Measurements from ENCODE around the gene GJB5.

The GJB5 gene

DNA sequence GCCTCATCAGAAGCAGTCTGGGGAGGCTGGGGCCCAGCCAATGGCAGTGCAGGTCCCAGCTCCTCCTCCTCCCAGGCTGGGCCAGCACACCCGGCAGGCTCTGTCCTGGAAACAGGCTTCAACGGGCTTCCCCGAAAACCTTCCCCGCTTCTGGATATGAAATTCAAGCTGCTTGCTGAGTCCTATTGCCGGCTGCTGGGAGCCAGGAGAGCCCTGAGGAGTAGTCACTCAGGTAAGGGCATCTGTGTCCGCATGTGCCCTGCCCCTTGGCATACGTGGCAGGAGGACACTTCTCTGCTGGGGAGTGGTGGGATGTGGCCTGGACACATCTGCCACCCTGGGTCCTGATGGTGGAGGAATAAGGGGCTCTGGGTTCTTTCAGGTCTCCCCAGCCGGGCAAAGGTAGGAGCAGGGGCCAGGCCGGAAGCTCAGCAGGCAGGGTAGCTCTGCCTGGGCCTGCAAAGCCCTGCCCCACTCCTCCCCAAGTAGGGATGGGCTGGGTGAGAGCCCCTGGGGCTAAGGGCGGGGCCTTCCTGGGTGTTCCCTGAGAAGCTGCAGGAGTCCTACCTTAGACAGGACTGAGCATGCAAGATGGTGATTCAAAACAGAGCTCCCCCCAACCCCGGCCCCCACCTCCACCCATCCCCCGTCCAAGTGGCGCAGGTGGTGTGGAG lies at the start of gene GJB5:
TSS of gene GJB5 (plus strand) at position 84 of the 674 bp plus-strand sequence. CDS start 2,284 bp downstream, outside the sequence.
- TF ChIP-seq CTCF (IDR thresholded peaks at IDR 0.05; ENCODE audit: low read depth, low read length), result no peak

GRCh38 chr1:34705077-34705476 lies 49.8 kb upstream of the GJB5 start:
- no peak for DNase-seq (ENCODE audit: low read depth, low spot score)
- in situ Hi-C loops (cut with HindIII; ENCODE audit: low sequenced_read_pairs), result no loop called here
- no peak for TF ChIP-seq CTCF (IDR thresholded peaks at IDR 0.05; ENCODE audit: low read depth, low read length)
- H3K4me3 ChIP-seq (ENCODE audit: low read depth, low read length), result no peak overlapping the region

More for the DNA sequence above, at the start of gene GJB5:
- in situ Hi-C loops (cut with HindIII; ENCODE audit: low sequenced_read_pairs), result no loop called here
- H3K4me3 ChIP-seq (ENCODE audit: low read depth, low read length), result no peak within 1 kb of the TSS
- no peak for DNase-seq (ENCODE audit: low read depth, low spot score)

DNA sequence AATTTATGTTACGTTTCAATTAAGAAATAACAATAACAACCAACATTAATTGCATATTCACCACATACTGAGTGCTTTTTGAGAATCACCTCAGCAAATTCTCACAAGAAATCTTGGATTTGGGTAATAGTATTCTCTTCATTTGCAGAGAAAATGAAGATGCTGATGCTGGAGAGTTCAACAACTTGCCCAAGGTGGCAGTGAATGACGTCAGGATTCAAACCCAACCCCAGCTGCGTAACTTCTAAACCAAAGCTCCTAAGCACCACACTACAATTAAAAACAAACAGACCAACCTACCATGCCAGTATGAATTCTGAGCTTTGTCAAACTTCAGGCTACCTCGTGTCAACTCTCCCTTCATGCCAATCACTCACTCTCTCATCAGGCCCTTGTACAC lies 46.7 kb upstream of the GJB5 start:
- H3K4me3 ChIP-seq (ENCODE audit: low read depth, low read length), result no peak overlapping the region
- in situ Hi-C loops (cut with HindIII; ENCODE audit: low sequenced_read_pairs), result no loop called here

DNA sequence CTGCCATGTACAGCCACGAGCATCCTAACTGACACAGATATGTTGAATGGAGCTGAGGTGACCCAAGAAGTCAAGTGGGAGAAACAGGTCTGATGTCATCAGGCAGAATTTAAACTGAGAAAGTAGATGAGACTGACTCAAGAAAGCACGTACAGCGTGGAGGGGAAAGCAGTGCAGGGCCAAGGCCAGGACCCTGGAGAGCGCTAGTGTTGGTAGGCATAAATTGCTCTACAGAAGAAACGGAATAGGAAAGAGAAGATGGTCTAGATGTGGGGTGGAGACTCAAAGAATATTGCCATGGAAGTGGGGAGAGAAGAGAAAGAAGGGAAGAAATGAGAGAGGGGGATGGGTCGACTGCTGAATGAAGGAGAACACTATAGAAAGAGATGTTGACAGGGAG lies 45.3 kb upstream of the GJB5 start:
- in situ Hi-C loops (cut with HindIII; ENCODE audit: low sequenced_read_pairs), result no loop called here
- no peak for DNase-seq (ENCODE audit: low read depth, low spot score)
- TF ChIP-seq CTCF (IDR thresholded peaks at IDR 0.05; ENCODE audit: low read depth, low read length), result no peak
- H3K4me3 ChIP-seq (ENCODE audit: low read depth, low read length), result no peak overlapping the region

More for the DNA sequence above, 46.7 kb upstream of the GJB5 start:
- DNase-seq (ENCODE audit: low read depth, low spot score), result no peak
- TF ChIP-seq CTCF (IDR thresholded peaks at IDR 0.05; ENCODE audit: low read depth, low read length), result no peak

- TF ChIP-seq CTCF (IDR thresholded peaks at IDR 0.05; ENCODE audit: low read depth, low read length), result no peak
- in situ Hi-C loops (cut with HindIII; ENCODE audit: low sequenced_read_pairs), result no loop called here
- no peak overlapping the region for H3K4me3 ChIP-seq (ENCODE audit: low read depth, low read length)
- no peak for DNase-seq (ENCODE audit: low read depth, low spot score)
Measured at GRCh38 chr1:34710812-34711211, 44.0 kb upstream of the GJB5 start.

DNA sequence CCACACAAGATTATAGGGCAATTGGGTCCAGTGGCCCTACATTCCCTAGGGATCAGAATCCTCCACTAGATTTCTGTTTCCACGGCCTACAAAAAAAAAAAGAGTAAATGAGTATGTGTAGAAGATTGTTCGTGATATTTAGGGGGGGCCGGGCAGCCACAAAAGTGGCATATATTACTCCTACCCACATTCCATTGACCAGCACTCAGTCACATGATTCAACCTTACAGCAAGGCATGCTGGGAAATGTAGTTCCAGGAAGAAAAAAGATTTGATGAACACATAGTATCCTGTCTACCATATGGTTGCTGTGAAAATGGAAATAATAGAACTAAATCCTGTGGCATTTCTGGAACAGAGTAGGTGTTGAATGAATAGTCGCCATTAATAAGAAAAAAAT lies 43.4 kb upstream of the GJB5 start:
- no peak for TF ChIP-seq CTCF (IDR thresholded peaks at IDR 0.05; ENCODE audit: low read depth, low read length)
- no peak for DNase-seq (ENCODE audit: low read depth, low spot score)
- H3K4me3 ChIP-seq (ENCODE audit: low read depth, low read length), result no peak overlapping the region
- in situ Hi-C loops (cut with HindIII; ENCODE audit: low sequenced_read_pairs), result no loop called here

Measured in astrocyte of the spinal cord (primary cell).